Gastrocnemius medialis (tissue), 4 donors: Measurements from ENCODE around the gene METTL22. TPM values are rescaled to one million over a fixed set of nuclear protein-coding genes. Genes with fewer than 3 reads are reported as not detected.

ENCODE experiments used
- ATAC-seq, 2 donors: fragments of 150-250 bp; one replicate each; pipeline ENCODE4 v1.9.1; 2016
- DNase-seq, 2 donors: peaks; one replicate each; pipeline ENCODE4 v3.0.0-alpha.2; 2019
- H3K27ac ChIP-seq, 4 donors: fragments of 200-600 bp; sonication (generic); 1 replicate in 1 of 4; 2 replicates in 3 of 4; pipeline ENCODE4 v1.5.1; 2016 to 2018; ENCODE audit warnings: mild to moderate bottlenecking in 2 of 4, moderate library complexity in 1 of 4
- H3K27me3 ChIP-seq, 3 donors: fragments of 200-600 bp; sonication (generic) in 2 of 3; 1 replicate in 1 of 3; 2 replicates in 2 of 3; pipeline versions ENCODE4 v1.5.1 to v1.6.0; 2016 to 2019; ENCODE audit warnings: mild to moderate bottlenecking in 1 of 3, moderate library complexity in 1 of 3
- H3K36me3 ChIP-seq, 2 donors: fragments of 200-600 bp; sonication (generic) in 1 of 2; one replicate each; pipeline ENCODE4 v1.5.1; 2017 to 2018
- H3K4me1 ChIP-seq, 2 donors: fragments of 200-600 bp; sonication (generic) in 1 of 2; one replicate each; pipeline ENCODE4 v1.5.1; 2016 to 2017; ENCODE audit warnings: mild to moderate bottlenecking in 2 of 2
- H3K4me3 ChIP-seq, 4 donors: fragments of 200-600 bp; sonication (generic) in 3 of 4; 1 replicate in 1 of 4; 2 replicates in 3 of 4; pipeline ENCODE4 v1.5.1; 2016 to 2019; ENCODE audit warnings: mild to moderate bottlenecking in 2 of 4
- H3K9me3 ChIP-seq, 3 donors: fragments of 200-600 bp; sonication (generic) in 2 of 3; 1 replicate in 1 of 3; 2 replicates in 2 of 3; pipeline ENCODE4 v1.5.1; 2016 to 2019
- POLR2A ChIP-seq, 2 donors: fragments of 450-650 bp; IDR thresholded peaks; one replicate each; pipeline ENCODE4 v1.6.1; 2017; ENCODE audit warnings: antibody characterized with exemption in 2 of 2, mild to moderate bottlenecking in 2 of 2, moderate library complexity in 2 of 2
- in situ Hi-C, 4 donors: fragments of 200-750 bp; cut with MboI; loops; one replicate each; pipeline versions ENCODE4 v1.15.0 to v1.8.0; 2017; ENCODE audit warnings: low sequenced_read_pairs in 4 of 4
- intact Hi-C: fragments of 100-400 bp; cut with DNase I; formaldehyde crosslinking; loops from one replicate; pipeline ENCODE4 v1.15.1; 2023; ENCODE audit warnings: low total_unique reads
- total RNA-seq, 4 donors: library from RNA; depleted of rRNA; stranded (reverse); fragments of >200 nt; gene quantifications; one replicate each; pipeline versions ENCODE4 v1.1.0 to v1.2.3, GENCODE V29; 2016
- TF ChIP-seq, protein P1 (sequence below), 5 experiments: fragments of 450-650 bp in 3 of 5; fragments of 200-600 bp in 2 of 5; sonication (generic) in 2 of 5; IDR thresholded peaks in 4 of 5; conservative IDR thresholded peaks in 1 of 5; 1 replicate in 4 of 5; 2 replicates in 1 of 5; pipeline ENCODE4 v1.5.1; 2016 to 2019; ENCODE audit warnings: antibody characterized with exemption in 5 of 5, mild to moderate bottlenecking in 3 of 5, moderate library complexity in 3 of 5

Gene METTL22
- total RNA-seq, 4 donors from 2014 or later = 28.8 to 71.5 (median 51.5) TPM

DNA sequence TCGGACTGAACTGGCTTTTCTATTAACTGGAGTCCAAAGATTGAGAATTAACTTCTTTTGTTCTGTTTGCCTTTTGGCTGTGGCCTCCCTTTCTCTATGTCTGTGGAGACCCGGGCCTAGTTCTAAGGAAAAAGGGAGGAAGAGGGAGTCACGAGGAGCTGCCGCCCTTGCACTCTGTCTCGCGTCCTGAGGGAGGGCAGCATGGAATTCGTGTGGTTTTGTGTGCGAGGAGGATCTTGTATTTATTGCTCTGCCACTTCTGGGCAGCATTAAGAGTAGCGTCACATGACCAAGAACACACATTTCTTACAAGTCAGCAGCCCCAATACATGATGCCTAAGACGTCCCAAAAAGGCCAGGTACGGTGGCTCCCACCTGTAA lies 23.6 kb downstream of the METTL22 start:
- intact Hi-C loops = no loop called here
- in situ Hi-C loops = no loop called here
- no peak for ATAC-seq
- no peak overlapping the region for H3K27ac ChIP-seq
- H3K4me3 ChIP-seq = no peak overlapping the region
- no peaks in the 10 kb centered on the region for H3K4me1 ChIP-seq
- H3K36me3 ChIP-seq = peaks cover 0 to 73% of the 10 kb centered on the region in 2 donors
- no peaks in the 10 kb centered on the region for H3K9me3 ChIP-seq
- H3K27me3 ChIP-seq = no peaks in the 10 kb centered on the region
- no peak for DNase-seq
- no peak for TF ChIP-seq POLR2A (IDR thresholded peaks at IDR 0.05)
- TF ChIP-seq, protein P1, sequence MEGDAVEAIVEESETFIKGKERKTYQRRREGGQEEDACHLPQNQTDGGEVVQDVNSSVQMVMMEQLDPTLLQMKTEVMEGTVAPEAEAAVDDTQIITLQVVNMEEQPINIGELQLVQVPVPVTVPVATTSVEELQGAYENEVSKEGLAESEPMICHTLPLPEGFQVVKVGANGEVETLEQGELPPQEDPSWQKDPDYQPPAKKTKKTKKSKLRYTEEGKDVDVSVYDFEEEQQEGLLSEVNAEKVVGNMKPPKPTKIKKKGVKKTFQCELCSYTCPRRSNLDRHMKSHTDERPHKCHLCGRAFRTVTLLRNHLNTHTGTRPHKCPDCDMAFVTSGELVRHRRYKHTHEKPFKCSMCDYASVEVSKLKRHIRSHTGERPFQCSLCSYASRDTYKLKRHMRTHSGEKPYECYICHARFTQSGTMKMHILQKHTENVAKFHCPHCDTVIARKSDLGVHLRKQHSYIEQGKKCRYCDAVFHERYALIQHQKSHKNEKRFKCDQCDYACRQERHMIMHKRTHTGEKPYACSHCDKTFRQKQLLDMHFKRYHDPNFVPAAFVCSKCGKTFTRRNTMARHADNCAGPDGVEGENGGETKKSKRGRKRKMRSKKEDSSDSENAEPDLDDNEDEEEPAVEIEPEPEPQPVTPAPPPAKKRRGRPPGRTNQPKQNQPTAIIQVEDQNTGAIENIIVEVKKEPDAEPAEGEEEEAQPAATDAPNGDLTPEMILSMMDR (IDR thresholded peaks at IDR 0.05 in 4 of 5, conservative IDR thresholded peaks at IDR 0.05 in 1 of 5) = no peak

DNA sequence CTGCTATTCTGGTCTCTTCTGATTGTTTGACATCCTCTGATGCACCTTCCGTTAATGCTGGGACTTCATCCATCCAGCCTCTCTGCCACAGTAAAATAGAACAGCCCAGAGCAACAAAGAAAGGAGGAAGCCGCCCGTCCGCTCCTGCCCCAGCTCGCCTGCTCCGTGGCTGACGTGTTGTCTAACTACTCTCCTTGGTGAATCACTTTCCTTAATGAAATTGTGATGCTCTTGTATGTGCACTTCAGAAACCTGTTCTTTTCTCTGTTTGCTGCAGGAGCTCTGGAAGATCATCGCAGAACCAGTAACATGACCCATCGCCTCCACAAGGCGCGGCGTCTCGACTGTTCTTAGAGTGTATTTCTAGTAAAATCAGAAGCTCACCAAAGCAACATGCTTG lies 24.3 kb downstream of the METTL22 start:
- Histone ChIP-seq H3K9me3 (no peaks in the 10 kb centered on the region), H3K36me3 (peaks cover 0 to 71% of the 10 kb centered on the region in 2 donors), H3K27ac (no peak overlapping the region), H3K4me3 (no peak overlapping the region), H3K27me3 (no peaks in the 10 kb centered on the region), H3K4me1 (no peaks in the 10 kb centered on the region)
- in situ Hi-C loops = no loop called here
- intact Hi-C loops = no loop called here
- TF ChIP-seq, protein P1 (IDR thresholded peaks at IDR 0.05 in 4 of 5, conservative IDR thresholded peaks at IDR 0.05 in 1 of 5) = no peak
- TF ChIP-seq POLR2A (IDR thresholded peaks at IDR 0.05) = no peak
- DNase-seq = no peak
- no peak for ATAC-seq

DNA sequence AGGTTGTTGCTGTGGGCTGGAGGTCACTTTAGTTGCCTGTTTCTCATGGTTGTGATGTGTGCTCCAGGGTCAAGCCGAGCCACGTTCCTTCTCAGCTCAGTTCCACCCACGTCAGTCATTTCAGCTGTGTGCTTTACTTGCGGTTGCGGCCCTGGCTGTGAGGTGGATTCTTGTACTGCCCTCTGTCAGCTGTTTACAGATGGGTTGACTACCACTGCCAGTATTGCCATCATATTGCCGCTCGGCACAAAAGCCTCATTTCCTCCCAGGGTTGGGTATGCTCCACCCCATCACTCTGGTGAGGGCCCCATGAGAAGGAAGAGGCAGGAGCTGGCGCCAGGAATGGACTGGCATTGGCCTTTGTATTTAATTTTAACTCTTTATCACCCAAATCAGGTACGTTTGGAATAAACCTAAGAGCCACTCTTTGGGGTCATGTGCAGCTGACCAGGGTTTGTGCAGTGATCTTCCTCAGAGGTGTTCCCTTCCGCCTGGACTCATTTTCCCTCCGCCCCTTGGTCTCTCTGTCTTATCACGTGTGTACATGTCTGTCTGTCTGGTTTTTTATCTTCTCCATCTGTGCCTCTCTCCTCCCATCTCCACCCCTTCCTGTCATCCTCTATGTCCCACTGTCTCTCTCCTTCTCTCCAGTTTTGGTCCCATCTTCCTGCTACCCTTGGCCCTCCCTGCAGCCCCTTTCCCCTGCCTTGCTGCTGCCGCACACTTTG lies 25.0 kb downstream of the METTL22 start:
- Histone ChIP-seq H3K4me1 (no peaks in the 10 kb centered on the region), H3K4me3 (no peak overlapping the region), H3K27ac (no peak overlapping the region), H3K36me3 (peaks cover 0 to 66% of the 10 kb centered on the region in 2 donors), H3K27me3 (no peaks in the 10 kb centered on the region), H3K9me3 (no peaks in the 10 kb centered on the region)
- intact Hi-C loops = no loop called here
- in situ Hi-C loops = no loop called here
- ATAC-seq = no peak
- no peak for DNase-seq
- no peak for TF ChIP-seq POLR2A (IDR thresholded peaks at IDR 0.05)

DNA sequence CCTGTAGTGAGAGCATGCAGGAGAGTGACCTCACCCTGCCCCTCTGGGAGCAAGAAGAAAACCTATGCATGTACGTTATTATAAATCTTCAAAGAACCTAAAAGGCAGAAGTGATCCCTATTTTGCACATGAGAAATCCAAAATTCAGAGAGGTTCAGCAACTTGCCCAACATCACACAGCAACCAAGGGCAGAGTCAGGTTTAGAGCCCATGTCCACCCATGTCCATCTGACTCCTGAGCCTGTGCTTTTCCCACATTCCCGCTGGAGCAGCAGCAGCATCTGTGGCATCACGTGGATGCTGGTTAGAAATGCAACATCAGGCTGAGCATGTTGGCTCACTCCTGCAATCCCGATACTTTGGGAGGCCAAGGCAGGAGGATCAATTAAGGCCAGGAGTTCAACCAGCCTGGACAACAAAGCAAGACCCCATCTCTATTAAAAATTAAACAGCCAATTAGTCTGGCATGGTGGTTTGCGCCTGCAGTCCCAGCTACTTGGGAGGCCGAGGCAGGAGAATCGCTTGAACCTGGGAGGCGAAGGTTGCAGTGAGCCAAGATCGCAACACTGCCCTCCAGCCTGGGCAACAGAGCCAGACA lies 26.3 kb downstream of the METTL22 start:
- H3K4me3 ChIP-seq = no peak overlapping the region
- in situ Hi-C loops (no loop called here), intact Hi-C loops (no loop called here)
- no peaks in the 10 kb centered on the region for H3K9me3 ChIP-seq
- no peak overlapping the region for H3K27ac ChIP-seq
- TF ChIP-seq, protein P1 (IDR thresholded peaks at IDR 0.05 in 4 of 5, conservative IDR thresholded peaks at IDR 0.05 in 1 of 5) = no peak
- TF ChIP-seq POLR2A (IDR thresholded peaks at IDR 0.05) = no peak
- no peak for ATAC-seq
- H3K27me3 ChIP-seq = no peaks in the 10 kb centered on the region
- peaks cover 0 to 52% of the 10 kb centered on the region in 2 donors for H3K36me3 ChIP-seq
- no peak for DNase-seq
- H3K4me1 ChIP-seq = no peaks in the 10 kb centered on the region

DNA sequence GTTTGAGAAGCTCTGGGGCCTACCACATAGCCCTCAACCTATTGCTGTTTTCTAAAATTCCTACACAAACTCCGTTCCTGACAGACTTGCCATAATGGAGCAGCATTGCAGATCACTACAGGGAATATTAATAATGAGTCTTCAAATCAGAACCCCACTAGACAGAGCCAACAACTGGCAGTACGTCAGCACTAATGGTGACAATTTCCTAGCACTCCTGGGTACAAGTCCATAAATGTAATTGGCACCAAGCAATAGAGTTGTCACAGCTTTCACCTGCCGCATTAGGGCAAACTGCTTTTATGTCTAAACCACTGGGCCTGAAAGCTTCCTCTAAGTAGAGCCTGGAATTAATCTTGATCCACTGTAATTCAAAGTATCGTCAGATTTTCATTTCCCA lies 27.4 kb downstream of the METTL22 start:
- no peak overlapping the region for H3K27ac ChIP-seq
- DNase-seq = no peak
- H3K4me1 ChIP-seq = no peaks in the 10 kb centered on the region
- no peaks in the 10 kb centered on the region for H3K9me3 ChIP-seq
- in situ Hi-C loops (no loop called here), intact Hi-C loops (no loop called here)
- H3K36me3 ChIP-seq = peaks cover 0 to 42% of the 10 kb centered on the region in 2 donors
- no peak for ATAC-seq
- no peaks in the 10 kb centered on the region for H3K27me3 ChIP-seq
- no peak for TF ChIP-seq POLR2A (IDR thresholded peaks at IDR 0.05)
- TF ChIP-seq, protein P1 (IDR thresholded peaks at IDR 0.05 in 4 of 5, conservative IDR thresholded peaks at IDR 0.05 in 1 of 5) = no peak
- no peak overlapping the region for H3K4me3 ChIP-seq
